Inflammatory macrophage (primary cell): ENCODE measurements around the gene ITFG1.
A peak's percentile ranks its signal among the peaks of the same experiment; 100 is the strongest.

Experiments used
- DNase-seq, 2 donors: peaks; one replicate each; pipeline ENCODE4 v3.0.0-alpha.2; 2020 to 2022
- total RNA-seq, 18 experiments: gene quantifications; one replicate each; lab custom pipeline; 2026; ENCODE audit warnings: mixed read lengths in 6 of 18, inconsistent platforms in 2 of 18; lab: John Stamatoyannopoulos, UW

Gene ITFG1
- total RNA-seq: 58.3 to 156 (median 101) reads per million in 18 experiments

DNA sequence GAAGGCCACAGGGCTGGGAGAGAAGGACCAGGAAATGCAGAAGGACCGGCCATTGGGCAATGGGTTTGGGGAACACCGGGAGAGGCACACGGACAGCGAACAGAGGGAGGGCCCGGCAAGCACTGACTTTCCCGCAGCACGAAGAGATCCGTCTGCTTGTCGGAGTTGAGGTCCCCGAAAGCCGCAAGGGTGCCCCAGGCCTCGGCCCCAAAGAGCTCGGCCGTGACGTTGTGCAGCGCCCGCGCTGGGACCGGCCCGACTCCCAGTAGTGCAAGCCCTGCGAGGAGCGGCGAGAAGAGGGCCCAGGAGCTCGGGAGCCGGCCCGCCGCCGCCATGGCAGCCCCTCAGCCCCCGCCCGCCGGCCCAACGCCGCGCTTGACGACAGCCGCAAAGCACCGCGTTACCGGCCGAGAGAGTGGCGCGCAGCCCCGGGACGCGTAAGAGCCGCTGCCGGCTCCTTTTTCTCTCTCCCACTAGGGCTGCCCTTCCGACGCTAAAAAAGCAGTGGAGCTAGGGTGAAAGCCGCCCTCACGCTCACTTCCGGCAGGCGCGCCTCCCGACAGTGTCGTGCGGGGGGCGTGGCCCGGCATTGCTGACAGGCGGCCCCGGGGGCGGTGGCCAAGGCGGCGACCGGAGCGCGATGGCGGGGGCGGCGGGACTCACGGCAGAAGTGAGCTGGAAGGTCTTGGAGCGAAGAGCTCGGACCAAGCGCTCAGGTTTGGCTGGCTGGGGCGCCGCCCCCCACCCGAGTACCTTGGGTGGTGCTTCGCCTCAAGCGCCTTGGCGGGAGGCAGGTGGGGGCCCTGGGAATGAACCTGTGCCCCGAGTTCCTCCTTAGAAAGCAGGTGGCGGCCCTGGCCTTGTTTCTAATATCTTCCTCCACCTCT is at the start of gene ITFG1, which contains the start of gene PHKB:
Gene ITFG1 (minus strand): TSS at position 353 of the 887 bp plus-strand sequence. CDS start 18 bp downstream, at position 335.
Gene PHKB (plus strand): TSS at position 621 of the 887 bp plus-strand sequence. CDS start 20 bp downstream, at position 641.
- peak; percentile 92 to 94 for DNase-seq

DNA sequence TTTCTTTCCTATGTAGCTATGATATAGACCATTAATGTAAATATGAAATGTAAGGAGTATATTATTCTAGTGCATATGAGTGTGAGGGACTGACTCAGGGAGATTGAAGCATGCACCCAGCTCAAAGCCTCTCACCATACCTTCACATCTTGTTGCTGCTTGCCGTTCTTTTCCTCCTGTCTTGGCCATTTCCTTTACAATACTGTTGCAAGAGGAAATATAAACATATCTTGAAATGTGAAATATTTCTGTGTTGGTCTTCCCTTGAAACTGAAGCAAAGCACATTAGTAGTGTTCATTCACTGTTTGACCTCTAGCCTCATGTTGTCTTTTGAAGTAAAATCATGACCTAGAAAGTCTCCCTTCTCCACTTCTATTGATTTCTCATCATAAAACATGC is 46.8 kb upstream of the ITFG1 start:
- no peak for DNase-seq

DNA sequence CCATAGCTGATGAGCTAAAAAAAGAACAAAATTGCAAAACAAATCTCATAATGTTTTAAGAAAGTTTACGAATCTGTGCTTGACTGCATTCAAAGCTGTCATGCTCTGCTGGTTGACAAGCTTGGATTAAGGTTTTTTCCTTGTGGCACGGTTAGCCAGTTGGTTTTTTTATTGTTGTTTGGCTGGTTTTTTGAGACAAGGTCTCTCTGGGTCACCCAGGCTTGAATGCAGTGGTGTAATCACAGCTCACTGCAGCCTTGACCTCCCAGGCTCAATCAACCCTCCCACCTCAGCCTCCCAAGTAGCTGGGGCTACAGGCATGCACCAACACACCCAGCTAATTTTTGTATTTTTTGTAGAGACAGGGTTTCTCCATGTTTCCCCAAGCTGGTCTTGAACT is 45.9 kb upstream of the ITFG1 start:
- no peak for DNase-seq

DNA sequence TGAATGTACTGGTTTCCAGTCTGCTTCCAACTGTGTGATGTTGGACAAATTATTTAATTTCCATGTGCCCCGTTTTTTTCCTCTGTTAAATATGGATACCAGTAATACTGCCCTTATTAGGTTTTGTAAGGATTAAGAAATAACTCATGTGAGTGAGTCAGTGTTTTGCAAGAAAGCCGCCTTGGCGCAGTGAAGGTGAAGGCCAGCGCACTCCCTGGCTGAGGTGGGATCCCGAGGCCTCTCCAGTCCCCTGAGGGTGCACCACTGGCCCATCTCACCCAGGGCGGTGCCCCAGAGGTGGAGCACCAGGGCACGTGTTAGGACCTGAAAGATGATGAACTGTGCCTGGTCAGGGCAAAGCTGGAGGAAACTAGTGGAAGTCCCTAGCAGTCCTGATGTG is 43.7 kb upstream of the ITFG1 start:
- DNase-seq: no peak

DNA sequence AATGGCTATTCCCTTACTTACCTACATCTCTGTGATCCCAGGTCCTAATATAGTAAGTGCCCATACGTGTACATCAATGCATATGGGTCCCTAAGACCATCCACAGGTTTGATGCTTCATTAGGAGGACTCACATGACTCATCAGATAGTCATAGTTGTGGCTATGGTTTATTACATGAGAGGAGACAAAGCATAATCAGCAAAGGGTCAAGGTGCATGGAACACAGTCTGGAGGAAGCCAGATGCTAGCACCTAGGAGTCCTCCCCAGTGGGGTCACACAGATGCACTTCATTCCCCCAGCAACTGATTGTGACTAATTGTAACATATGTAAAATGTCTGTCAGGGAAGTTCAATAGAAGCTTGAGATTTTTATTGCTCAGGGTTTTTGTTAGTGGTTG is 43.1 kb upstream of the ITFG1 start:
- no peak for DNase-seq

DNA sequence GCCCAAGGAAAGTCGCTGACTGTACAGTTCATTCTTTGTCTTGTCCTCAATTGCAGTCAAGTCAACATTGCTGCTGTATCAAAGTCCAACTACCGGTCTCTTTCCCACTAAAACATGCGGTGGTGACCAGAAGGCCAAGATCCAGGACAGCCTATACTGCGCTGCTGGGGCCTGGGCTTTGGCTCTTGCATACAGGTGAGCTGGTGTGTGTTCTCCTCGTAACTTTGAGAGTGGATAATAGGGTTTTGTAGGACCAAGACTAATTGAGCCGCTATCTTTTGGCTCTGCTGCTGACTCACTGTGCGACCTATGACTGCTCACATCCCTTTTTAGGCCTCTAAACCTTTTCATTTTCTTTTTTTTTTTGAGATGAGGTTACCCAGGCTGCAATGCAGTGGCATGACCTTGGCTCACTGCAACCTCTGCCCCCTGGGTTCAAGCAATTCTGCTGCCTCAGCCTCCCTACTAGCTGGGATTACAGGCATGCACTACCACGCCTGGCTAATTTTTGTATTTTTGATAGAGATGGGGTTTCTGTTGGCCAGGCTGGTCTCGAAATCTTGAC is 38.9 kb upstream of the ITFG1 start:
- DNase-seq: no peak

DNA sequence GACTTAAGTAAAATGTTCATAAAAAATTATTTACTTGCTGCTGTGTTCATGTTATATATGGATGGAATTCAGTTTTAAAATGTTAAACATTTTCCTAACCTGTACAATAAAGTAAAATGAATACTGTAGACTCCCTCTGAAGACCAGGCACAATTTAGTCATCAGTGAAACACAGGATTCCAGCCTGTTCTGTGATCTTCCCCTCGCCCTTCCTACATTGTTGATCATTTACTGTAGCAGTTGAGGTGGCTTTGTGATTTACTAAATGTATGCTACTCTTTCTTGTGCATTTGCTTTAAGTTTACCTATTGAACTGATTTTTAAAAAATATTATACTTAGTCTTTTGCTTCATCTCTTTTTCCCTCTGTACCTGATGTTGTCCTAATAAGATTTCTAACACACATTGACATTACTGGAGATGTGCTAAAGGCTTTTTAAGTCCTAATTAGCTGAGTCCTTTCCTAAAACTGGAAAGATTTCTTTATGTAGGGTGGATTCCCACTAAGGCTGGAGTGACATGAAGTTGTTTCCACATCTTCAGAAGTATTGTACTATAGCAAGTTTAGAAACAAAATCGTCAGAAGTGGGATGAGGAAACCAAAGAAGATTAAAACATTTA is 38.3 kb upstream of the ITFG1 start:
- no peak for DNase-seq

DNA sequence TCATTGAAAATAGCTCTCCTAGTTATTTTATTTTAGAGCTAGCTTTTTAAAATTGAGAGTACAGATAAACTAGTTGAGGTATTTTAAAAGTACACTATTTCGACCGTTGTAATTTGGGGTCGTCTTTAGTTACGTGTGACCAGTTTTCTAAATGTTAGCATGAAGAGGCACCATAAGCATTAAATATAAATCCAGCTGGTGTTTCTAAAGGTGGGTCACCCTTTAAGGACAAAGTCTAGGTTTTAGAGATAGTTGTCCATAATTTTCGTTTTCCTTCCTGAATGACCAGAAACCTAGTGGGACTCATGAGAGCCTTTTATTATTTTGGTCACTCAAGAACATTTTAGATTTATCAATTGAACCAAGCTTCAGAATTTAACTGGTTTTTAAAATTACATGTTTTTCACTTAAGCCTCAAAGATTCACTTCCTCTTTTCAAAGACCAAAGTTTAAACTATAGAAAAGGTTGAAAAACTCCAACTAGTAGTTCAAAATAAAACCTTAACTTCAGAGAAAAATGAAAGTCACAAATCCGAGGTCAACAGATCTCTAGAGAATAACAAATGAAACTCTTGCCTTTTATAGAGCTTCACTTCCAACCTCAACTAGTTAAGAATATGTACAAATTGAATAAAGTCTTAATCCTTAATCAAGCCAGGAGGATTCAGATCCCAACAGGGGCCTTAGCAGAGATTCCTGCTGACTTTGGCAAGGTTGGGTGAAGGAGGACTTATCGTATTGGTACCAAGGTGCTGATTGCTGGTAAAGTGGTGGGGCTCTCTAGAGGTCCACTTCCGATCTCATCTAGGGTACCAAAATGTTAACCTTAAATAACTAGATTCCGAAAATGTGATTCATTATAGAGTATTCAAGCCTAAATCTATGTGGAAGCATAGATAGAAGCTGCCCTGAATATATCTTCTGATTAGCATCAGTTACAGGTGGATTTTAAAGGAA is 32.8 kb upstream of the ITFG1 start:
- peak in 1 of 2 donors; percentile 35 for DNase-seq

DNA sequence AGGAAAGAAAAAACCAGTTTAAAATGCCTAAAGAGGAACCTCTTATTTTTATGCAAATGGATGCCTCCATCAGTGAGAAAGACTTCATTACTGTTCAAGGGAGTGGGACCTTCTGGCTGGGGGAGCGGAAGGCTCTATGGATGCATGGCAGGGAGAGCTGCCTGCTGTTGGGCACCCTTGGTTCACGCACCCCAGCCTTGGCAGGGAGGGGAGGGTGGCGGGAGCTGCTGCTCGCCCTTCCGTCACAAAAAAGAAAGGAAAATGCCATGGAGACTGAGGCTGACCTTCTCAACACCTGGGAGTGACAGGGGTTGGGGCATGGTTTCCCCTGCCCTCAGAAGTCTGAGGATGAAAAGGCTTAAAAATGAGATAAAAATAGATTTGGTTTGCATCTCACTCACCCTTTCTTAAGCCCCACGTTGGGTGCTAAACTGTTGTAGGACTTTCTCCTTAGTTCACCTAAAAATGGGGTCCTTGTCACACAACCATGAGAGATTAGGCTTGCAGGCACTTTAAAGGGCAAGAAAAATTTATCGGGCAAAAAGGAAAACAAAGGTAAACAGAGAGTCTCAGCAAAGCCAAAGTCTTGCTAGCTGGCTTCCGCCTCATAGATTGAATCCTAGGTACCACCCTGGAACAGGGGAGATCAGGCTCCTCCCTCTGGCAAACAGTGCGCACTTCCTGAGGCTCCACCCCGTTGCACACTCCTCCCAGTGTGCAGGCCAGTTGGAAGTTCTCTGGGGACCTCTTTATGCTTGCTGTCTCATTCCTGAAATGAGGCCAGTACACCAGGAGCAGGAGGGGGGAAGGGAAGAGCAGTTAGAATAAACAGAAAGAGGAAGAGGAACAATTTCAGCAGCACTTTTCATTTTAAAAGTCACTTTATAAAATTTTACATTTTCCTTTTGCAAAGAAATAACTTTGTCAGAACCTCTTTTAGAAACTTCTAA is 31.8 kb upstream of the ITFG1 start:
- peak; percentile 74 to 85 for DNase-seq

DNA sequence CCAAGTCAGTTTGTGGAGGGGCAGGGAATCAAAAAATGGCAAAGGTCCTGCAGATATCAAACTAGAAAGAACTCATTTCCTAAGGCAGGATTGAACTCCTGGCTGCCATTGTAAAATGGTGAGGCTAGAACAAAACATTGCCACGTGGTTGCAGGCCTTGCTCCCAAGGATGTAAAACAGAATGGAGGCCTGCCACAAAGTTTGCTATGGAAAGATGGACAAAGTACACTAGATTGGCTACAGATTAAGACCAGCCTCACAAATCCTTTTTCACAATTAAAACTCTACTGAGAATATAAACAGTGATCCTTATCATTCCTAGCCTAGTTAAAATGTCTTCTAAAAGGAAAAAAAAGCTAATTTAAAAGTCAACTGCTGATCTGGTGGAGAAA is 31.2 kb upstream of the ITFG1 start:
- no peak for DNase-seq

DNA sequence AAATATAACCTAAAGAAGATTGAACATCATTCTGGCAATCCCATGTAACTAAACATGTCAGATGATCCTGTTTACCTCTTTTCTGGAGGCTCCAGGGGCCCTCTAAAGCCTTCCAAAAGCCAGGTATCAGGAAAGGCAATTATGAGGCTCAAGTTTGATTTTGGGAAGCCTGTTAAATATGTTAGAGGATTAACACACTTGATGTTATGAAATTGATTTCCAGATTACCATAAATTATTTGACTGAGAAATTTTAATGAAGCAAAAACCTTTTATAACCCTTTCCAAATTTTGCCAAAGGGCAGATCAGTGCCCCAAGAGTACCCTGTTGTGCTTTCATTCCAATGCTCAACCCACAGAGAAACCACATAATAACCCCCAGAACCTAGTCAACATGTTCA is 29.6 kb upstream of the ITFG1 start:
- no peak for DNase-seq

DNA sequence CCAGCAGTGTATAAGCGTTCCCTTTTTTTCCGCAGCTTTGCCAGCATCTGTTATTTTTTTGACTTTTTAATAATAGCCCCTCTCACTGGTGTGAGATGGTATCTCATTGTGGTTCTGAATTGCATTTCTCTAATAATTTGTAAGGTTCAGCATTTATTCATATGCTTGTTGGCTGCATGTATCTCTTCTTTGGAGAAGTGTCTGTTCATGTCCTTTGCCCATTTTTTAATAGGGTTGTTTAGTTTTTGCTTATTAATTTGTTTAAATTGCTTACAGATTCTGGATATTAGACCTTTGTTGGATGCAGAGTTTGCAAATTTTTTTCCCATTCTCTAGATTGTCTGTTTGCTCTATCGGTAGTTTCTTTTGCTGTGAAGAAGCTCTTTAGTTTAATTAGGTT is 27.2 kb upstream of the ITFG1 start:
- DNase-seq: no peak

DNA sequence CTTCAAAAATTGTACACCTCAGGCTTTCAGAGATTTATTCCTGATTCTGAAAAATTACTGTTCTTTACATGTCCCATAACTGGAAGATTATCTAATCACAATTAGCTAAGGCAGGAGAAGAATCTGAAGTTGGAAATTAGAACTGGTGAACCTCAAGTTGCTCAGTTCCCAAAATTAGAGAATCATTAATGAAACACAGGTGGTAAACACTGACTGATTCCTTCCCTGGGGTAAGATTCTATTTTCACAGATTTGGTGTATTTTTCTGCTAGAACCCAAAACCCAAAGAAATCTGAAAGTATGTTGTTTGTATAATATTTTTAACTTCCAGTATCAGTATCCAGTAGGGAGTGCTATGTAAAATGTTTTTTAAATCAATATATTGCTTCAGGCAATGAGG is 26.0 kb upstream of the ITFG1 start:
- DNase-seq: no peak

DNA sequence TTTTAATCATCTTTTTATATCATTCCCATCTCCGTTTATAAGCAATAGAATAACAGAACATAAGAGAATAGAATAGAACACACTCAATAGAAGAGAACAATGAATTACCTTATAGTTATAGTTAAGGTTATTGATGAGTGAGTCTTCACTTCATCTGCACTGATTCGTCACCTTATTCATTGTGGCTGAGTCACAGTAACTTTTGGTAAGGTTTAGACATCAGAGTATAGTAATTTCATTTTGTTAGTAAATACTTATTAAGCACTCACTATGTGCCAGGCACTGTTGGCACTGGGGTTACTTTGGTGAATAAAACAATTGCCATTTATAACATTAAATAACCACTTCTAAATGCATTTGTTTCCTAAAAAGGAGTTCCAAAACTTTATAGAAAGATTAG is 22.8 kb upstream of the ITFG1 start:
- no peak for DNase-seq

DNA sequence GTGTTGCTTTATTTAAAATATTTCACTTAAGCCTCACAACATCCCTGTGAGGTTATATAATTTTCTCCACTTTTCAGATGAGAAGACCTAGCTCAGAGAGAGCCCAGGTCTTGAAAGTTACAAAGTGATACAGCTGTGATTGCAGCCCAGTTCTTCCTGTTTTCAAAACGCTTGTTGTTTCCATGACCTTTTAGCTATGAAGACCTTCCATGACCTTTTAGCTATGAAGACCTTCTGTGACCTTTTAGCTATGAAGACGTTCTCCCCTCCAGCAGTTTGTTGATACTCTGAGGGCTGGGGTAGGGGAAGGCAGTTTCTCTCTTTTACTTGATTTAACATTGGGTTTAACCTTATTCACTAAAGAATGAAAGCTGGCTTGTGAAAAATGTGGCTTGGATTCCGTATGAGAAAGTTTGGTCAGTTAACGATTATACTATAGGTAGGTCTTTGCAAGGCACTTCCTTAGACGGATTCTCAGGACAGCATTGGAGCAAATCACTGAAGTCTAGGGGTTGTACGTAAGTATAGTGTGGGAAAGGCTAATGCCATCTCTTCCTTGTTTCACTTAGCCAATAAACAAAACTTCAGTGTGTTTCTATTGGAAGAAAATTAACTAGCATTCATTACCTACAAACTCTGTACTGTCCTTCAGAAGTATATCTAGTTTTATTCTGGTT is 21.0 kb upstream of the ITFG1 start:
- DNase-seq: no peak

DNA sequence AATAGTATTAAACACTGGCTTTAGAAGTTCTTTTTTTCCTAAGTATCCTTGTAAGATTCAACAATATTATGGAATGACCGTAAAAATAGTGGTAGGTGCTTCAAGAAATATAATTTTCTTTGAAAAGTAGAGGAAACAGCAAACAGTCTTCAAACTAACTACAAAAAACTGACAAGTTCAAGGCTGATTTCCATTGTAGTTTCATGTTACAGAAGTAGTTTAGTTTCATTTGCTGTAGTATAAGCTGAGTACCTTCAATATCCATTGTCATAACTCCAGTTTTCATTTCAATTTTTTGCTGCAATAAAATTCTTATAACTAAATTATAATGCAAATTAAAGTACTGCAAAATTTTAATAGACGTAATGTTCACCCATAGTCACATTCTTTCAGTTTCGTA is 19.5 kb upstream of the ITFG1 start:
- no peak for DNase-seq

DNA sequence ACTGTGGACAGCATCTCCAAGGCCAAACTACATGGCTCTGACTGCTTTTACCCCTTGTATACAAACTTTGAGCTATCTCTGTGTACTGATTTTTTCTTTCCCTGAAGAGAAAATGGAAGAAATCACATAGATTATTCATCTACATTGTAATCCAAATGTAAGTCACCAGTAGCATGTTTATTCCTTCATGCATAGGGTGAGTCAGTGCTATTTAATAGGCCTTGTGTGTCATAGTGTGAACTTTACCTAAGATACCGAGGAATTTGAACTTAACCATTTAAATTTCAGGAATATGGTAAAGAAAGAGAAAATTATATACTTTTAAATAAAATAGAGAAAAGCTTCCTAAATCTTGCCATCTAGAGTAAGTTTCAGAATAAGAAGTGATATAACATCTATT is 16.8 kb upstream of the ITFG1 start:
- no peak for DNase-seq

DNA sequence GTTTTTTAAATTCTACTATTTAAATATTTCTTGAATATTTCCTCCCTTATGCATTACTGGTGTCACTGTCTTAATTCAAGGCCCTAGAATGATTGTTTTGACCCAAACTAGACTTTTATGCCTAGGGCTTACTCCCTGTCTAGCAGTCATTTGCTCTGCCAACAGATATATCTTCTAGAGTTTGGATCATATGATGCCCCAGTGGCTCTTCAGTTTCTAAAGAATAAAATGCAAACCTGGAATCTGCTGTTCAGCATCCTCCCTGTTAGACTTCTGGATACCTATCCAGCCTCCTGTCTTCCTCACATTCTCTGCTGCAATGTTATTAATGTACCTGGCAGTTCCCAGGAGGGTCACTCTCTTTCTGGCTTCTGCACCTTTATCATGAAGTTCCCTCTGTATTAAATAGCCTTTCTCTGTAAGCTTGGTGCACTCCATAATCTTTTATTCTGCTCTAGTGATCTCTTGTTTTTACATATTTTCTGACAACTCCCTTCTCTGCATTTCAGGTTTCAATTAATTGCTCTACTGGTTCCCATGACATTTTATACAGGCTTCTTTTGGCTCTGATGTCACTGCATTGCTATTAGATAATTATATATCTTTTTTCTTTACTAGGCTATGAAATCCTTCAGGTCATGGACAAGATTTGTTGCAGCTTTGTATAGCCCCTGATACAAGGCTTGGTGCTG is 15.9 kb upstream of the ITFG1 start:
- no peak for DNase-seq

DNA sequence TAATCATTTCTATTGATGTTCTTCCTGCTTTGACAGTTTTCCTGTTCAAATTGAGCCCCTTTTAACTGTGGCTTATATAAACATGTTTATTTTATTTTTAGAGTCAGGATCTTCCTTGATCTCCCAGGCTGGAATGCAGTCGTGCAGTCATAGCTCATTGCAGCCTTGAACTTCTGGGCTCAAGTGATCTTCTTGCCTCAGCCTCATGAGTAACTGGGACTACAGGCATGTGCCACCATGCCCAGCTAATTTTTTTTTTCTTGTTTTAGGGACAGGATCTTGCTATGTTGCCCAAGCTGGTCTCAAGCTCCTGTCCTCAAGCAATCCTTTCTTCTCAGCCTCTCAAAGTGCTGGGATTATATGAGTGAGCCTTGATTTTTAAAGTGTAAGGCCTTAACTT is 14.9 kb upstream of the ITFG1 start:
- no peak for DNase-seq

DNA sequence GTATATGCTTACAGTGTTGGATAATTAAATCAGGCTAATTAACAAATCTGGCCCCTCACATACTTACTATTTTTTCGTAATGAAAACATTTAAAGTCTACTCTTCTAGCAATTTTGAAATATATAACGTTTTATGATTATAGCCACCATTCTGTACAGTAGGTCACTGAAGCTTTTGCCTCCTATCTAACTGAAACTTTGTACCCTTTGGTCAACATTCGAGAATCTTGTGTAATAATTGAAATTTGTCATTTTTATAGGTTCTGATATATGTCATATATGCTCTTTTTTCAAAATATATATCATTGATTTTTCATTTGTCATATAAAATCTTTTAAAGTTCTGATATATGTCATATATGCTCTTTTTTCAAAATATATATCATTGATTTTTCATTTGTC is 12.9 kb upstream of the ITFG1 start:
- no peak for DNase-seq
